ENCODE data around the gene KRT83. TPM values are rescaled to one million over a fixed set of nuclear protein-coding genes. Genes with fewer than 3 reads are reported as not detected.
A peak's percentile ranks its signal among the peaks of the same experiment; 100 is the strongest.

The KRT83 gene
- total RNA-seq, 1 experiment from 2014 or later = not detected

DNA sequence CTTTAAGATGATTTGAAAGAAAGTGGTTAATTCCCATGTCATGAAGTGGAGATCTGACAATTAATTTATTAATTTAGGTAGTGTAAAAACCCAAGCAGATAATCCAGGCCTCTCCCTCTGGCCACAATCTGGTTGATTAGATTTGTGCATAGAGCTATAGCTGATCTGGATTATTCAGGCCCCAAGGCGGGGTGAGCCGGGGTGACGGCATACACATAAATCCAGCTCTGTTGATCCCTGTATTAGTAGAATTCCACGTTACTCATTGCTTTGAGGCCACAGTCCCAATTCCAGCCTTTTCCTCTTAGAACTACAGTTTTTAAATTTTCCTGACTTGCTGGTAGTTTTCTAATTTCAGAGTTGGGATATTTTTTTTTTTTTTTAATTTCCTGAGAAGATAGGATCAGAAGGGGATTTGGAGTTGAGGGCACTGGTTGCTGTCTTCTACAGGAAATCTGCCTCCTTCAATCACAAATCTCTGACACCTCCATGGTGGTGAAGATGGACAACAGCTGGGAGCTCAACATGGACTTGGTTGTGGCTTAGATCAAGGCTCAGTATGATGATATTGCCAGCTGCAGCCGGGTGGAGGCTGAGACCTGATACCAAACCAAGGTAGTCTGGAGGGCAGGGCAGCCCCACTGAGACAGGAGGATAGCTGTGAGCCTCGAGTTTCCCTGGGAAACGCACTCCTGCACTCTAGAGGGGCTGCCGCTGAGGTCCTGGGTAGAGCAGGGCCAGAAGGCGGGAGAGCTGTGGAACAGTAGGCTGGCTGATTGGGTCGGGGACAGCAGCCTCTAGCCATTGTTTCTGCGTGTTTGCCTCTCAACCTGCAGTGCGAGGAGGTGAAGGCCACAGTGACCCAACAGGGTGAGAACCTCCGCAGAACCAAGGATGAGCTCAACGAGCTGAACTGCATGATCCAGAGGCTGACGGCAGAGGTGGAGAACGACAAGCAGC, 26.6 kb upstream of the KRT83 start:
- peaks cover 11% of the 10 kb centered on the region for H3K27me3 Mint-ChIP-seq (ENCODE audit: low read depth)
- H3K4me1 Mint-ChIP-seq = no peaks in the 10 kb centered on the region
- H4K5ac ChIP-seq (ENCODE audit: insufficient read length, low read depth, low read length) = no peak overlapping the region
- no peak overlapping the region for H2BK5ac ChIP-seq (ENCODE audit: insufficient read length, low read length)
- H3K4ac ChIP-seq (ENCODE audit: low read depth, low read length) = no peak overlapping the region
- no peak overlapping the region for H3K9ac ChIP-seq (ENCODE audit: extremely low read depth, insufficient read length, low read length)
- no peak overlapping the region for H3K4me3 Mint-ChIP-seq
- peaks cover 5 to 7% of the 10 kb centered on the region in 2 experiments; a peak in 2 of 5 replicates for H3K9me3 Mint-ChIP-seq
- no peak overlapping the region for H2BK15ac ChIP-seq (ENCODE audit: low read depth, low read length)
- no peaks in the 10 kb centered on the region for H3K79me1 ChIP-seq (ENCODE audit: insufficient read depth, low read depth, low read length, poor library complexity, severe bottlenecking)
- H3K4me1 ChIP-seq (ENCODE audit: insufficient read depth, low read length) = no peaks in the 10 kb centered on the region
- no peaks in the 10 kb centered on the region for H3K79me2 ChIP-seq (ENCODE audit: insufficient read depth, low read length)
- no peak overlapping the region; the same call in 1 of the 2 replicates for H3K14ac ChIP-seq (ENCODE audit: insufficient read depth, low read length)
- H3K23ac ChIP-seq (ENCODE audit: insufficient read length, low read depth, low read length) = no peak overlapping the region
- WGBS (ENCODE audit: extremely low coverage, insufficient read length, low lambda C conversion rate) = no CpG with 5 or more reads among the region's 16 CpGs
- no peak overlapping the region for H2BK120ac ChIP-seq (ENCODE audit: low read depth, low read length, poor library complexity, severe bottlenecking)
- H4K20me1 ChIP-seq (ENCODE audit: control insufficient read depth, insufficient read depth, insufficient read length) = no peaks in the 10 kb centered on the region
- TF ChIP-seq CTCF (conservative IDR thresholded peaks at IDR 0.05) = no peak
- no peak overlapping the region for H2BK20ac ChIP-seq (ENCODE audit: low read depth, low read length, poor library complexity, severe bottlenecking)
- no peaks in the 10 kb centered on the region for H3K36me3 Mint-ChIP-seq (ENCODE audit: insufficient read depth in 1 of 3, low read depth in 3 of 3)
- no peak for DNase-seq
- H3K9me3 ChIP-seq (ENCODE audit: control insufficient read depth, low read depth, low read length) = no peaks in the 10 kb centered on the region
- H2AK5ac ChIP-seq (ENCODE audit: insufficient read length, low read length) = no peak overlapping the region
- H3K4me2 ChIP-seq (ENCODE audit: insufficient read depth, insufficient read length, low read length) = no peak overlapping the region
- H4K91ac ChIP-seq (ENCODE audit: insufficient read length, low read depth, low read length) = no peak overlapping the region
- no peaks in the 10 kb centered on the region for H3K27me3 ChIP-seq (ENCODE audit: insufficient read depth, low read length)
- no peak overlapping the region for H2BK12ac ChIP-seq (ENCODE audit: insufficient read length, low read depth, low read length)
- H2AFZ ChIP-seq (ENCODE audit: low read length) = no peak overlapping the region
- H3K56ac ChIP-seq (ENCODE audit: insufficient read length, low read depth, low read length) = no peak overlapping the region
- no peaks in the 10 kb centered on the region for H3K23me2 ChIP-seq (ENCODE audit: insufficient read length, low read depth, low read length, poor library complexity, severe bottlenecking)
- H3K27ac Mint-ChIP-seq = peak overlapping the region in 1 of 3 experiments; percentile 49; a peak in 1 of 7 replicates
- no peak overlapping the region for H4K8ac ChIP-seq (replicated peaks; ENCODE audit: insufficient read length, low read depth, low read length)
- H3K18ac ChIP-seq (ENCODE audit: insufficient read length, low read depth, low read length) = no peak overlapping the region
- H3T11ph ChIP-seq (ENCODE audit: low read length) = no peak overlapping the region
- no peak overlapping the region for H3K27ac ChIP-seq (ENCODE audit: insufficient read length, low read depth, low read length)
